ENCODE measurements around the gene SPDYE16.
"Not testable (repeated sequence)": the region's sequence is repeated elsewhere in the genome, so short reads cannot be mapped to it uniquely, and the experiment has no call there.

GRCh38 chr7:76499924-76500241 is 43.2 kb downstream of the SPDYE16 start:
- TF ChIP-seq EP300 (IDR thresholded peaks at IDR 0.05; ENCODE audit: borderline replicate concordance in 1 of 2, control insufficient read depth in 1 of 2, low read depth in 2 of 2, low read length in 2 of 2); RB1 (IDR thresholded peaks at IDR 0.05; ENCODE audit: borderline replicate concordance); SP1 (IDR thresholded peaks at IDR 0.05; ENCODE audit: low read depth, low read length); ZBTB33 (IDR thresholded peaks at IDR 0.05); PBX3 (IDR thresholded peaks at IDR 0.05; ENCODE audit: insufficient replicate concordance, low read depth, low read length); STAT1 (conservative IDR thresholded peaks at IDR 0.05); HSF1 (IDR thresholded peaks at IDR 0.05; ENCODE audit: low read depth, low read length); CTCF (IDR thresholded peaks at IDR 0.05 in 2 of 3, conservative IDR thresholded peaks at IDR 0.05 in 1 of 3; ENCODE audit: control insufficient read depth in 2 of 3, extremely low read depth in 1 of 3, insufficient read depth in 1 of 3, low read depth in 3 of 3, low read length in 3 of 3); REST (IDR thresholded peaks at IDR 0.05; ENCODE audit: low read depth, low read length); RCOR1 (conservative IDR thresholded peaks at IDR 0.05; ENCODE audit: low read depth, low read length); JUND (IDR thresholded peaks at IDR 0.05; ENCODE audit: low read depth, low read length): not testable (repeated sequence)

All from GM12878 (cell line).